Kasumi-1 (cell line): Measurements from ENCODE around the gene NOC2L.

Experiments used
- DNase-seq, 2 experiments: peaks; one replicate each; lab custom pipeline; 2025; lab: John Stamatoyannopoulos, UW

NOC2L gene

GRCh38 chr1:942864-943533, 16.1 kb downstream of the NOC2L start:
- DNase-seq = no peak

- DNase-seq = no peak
Observed at GRCh38 chr1:942411-942821, 16.6 kb downstream of the NOC2L start.

GRCh38 chr1:941588-942383, 17.3 kb downstream of the NOC2L start:
- no peak for DNase-seq

- DNase-seq = no peak
Observed at GRCh38 chr1:941015-941587, 18.0 kb downstream of the NOC2L start.

- no peak for DNase-seq
Observed at GRCh38 chr1:940107-941014, 18.7 kb downstream of the NOC2L start.

GRCh38 chr1:939511-940106, 19.4 kb downstream of the NOC2L start:
- DNase-seq = no peak

- DNase-seq = no peak
Observed at GRCh38 chr1:938711-939489, 20.2 kb downstream of the NOC2L start.

GRCh38 chr1:938088-938683, 20.9 kb downstream of the NOC2L start:
- DNase-seq = no peak

GRCh38 chr1:937521-937920, 21.5 kb downstream of the NOC2L start:
- DNase-seq = no peak

GRCh38 chr1:936348-937264, 22.4 kb downstream of the NOC2L start:
- DNase-seq = no peak

GRCh38 chr1:935751-936231, 23.3 kb downstream of the NOC2L start:
- no peak for DNase-seq

GRCh38 chr1:934991-935750, 23.9 kb downstream of the NOC2L start:
- DNase-seq = no peak

- no peak for DNase-seq
Observed at GRCh38 chr1:933603-933940, 25.5 kb downstream of the NOC2L start.

- no peak for DNase-seq
Observed at GRCh38 chr1:932776-933602, 26.1 kb downstream of the NOC2L start.

GRCh38 chr1:932173-932510, 26.9 kb downstream of the NOC2L start:
- no peak for DNase-seq

GRCh38 chr1:931380-932172, 27.5 kb downstream of the NOC2L start:
- DNase-seq = no peak

- DNase-seq = no peak
Observed at GRCh38 chr1:930633-931138, 28.4 kb downstream of the NOC2L start.
